ENCODE results near the gene TMEM150C. TPM values are rescaled to one million over a fixed set of nuclear protein-coding genes. Genes with fewer than 3 reads are reported as not detected.

Gene TMEM150C
- total RNA-seq = not detected

- H3K4me1 Mint-ChIP-seq = peaks cover 12% of the 10 kb centered on the region
- CTCF ChIA-PET = no interaction called here
- H3K4me3 Mint-ChIP-seq = peak within 1 kb of the TSS; percentile 52
- peaks cover 2% of the 10 kb centered on the region for H3K36me3 Mint-ChIP-seq
- no peaks in the 10 kb centered on the region for H3K9me3 Mint-ChIP-seq (ENCODE audit: low read depth)
- ATAC-seq = peak; percentile 30
- H3K27ac Mint-ChIP-seq = peak within 1 kb of the TSS; percentile 53
- H3K27me3 Mint-ChIP-seq = peaks cover 64% of the 10 kb centered on the region
- DNase-seq = no peak
These were observed at the start of gene TMEM150C for GRCh38 chr4:82561786-82562563. Gene TMEM150C, minus strand, starts transcription at chr4:82561988. Its CDS starts 57,331 bp downstream, at chr4:82504657.

GRCh38 chr4:82611527-82611926 lies 49.7 kb upstream of the TMEM150C start:
- Mint-ChIP-seq H3K4me1 (no peaks in the 10 kb centered on the region), H3K36me3 (no peaks in the 10 kb centered on the region), H3K27me3 (peaks cover 5% of the 10 kb centered on the region), H3K27ac (no peak overlapping the region), H3K9me3 (ENCODE audit: low read depth) (no peaks in the 10 kb centered on the region), H3K4me3 (no peak overlapping the region)
- DNase-seq (no peak), ATAC-seq (no peak)
- CTCF ChIA-PET = no interaction called here

- no peaks in the 10 kb centered on the region for H3K9me3 Mint-ChIP-seq (ENCODE audit: low read depth)
- CTCF ChIA-PET = no interaction called here
- no peak for DNase-seq
- no peak for ATAC-seq
- no peaks in the 10 kb centered on the region for H3K36me3 Mint-ChIP-seq
- H3K4me1 Mint-ChIP-seq = no peaks in the 10 kb centered on the region
- no peak overlapping the region for H3K27ac Mint-ChIP-seq
- H3K4me3 Mint-ChIP-seq = no peak overlapping the region
- H3K27me3 Mint-ChIP-seq = peaks cover 5% of the 10 kb centered on the region
These were observed 48.3 kb upstream of the TMEM150C start for GRCh38 chr4:82610041-82610440.

- CTCF ChIA-PET = no interaction called here
- no peaks in the 10 kb centered on the region for H3K4me1 Mint-ChIP-seq
These were observed 44.8 kb upstream of the TMEM150C start for GRCh38 chr4:82606622-82607021.

GRCh38 chr4:82604522-82604921 lies 42.7 kb upstream of the TMEM150C start:
- Mint-ChIP-seq H3K4me1 (no peaks in the 10 kb centered on the region), H3K27me3 (peaks cover 3% of the 10 kb centered on the region), H3K27ac (no peak overlapping the region), H3K9me3 (ENCODE audit: low read depth) (no peaks in the 10 kb centered on the region), H3K4me3 (no peak overlapping the region), H3K36me3 (no peaks in the 10 kb centered on the region)
- no peak for ATAC-seq
- no peak for DNase-seq
- CTCF ChIA-PET = no interaction called here

More at GRCh38 chr4:82606622-82607021, 44.8 kb upstream of the TMEM150C start:
- Mint-ChIP-seq H3K27ac (no peak overlapping the region), H3K27me3 (peaks cover 3% of the 10 kb centered on the region), H3K4me3 (no peak overlapping the region), H3K36me3 (no peaks in the 10 kb centered on the region), H3K9me3 (ENCODE audit: low read depth) (no peaks in the 10 kb centered on the region)
- DNase-seq (no peak), ATAC-seq (no peak)

- CTCF ChIA-PET = no interaction called here
- no peak overlapping the region for H3K27ac Mint-ChIP-seq
- H3K4me3 Mint-ChIP-seq = no peak overlapping the region
- H3K9me3 Mint-ChIP-seq (ENCODE audit: low read depth) = no peaks in the 10 kb centered on the region
- ATAC-seq = no peak
- no peaks in the 10 kb centered on the region for H3K4me1 Mint-ChIP-seq
- no peaks in the 10 kb centered on the region for H3K36me3 Mint-ChIP-seq
- DNase-seq = no peak
- peaks cover 8% of the 10 kb centered on the region for H3K27me3 Mint-ChIP-seq
These were observed 39.6 kb upstream of the TMEM150C start for GRCh38 chr4:82601242-82602015.

- peaks cover 12% of the 10 kb centered on the region for H3K27me3 Mint-ChIP-seq
- H3K36me3 Mint-ChIP-seq = no peaks in the 10 kb centered on the region
- ATAC-seq (no peak), DNase-seq (no peak)
- H3K4me3 Mint-ChIP-seq = no peak overlapping the region
- H3K27ac Mint-ChIP-seq = no peak overlapping the region
- H3K9me3 Mint-ChIP-seq (ENCODE audit: low read depth) = no peaks in the 10 kb centered on the region
- H3K4me1 Mint-ChIP-seq = no peaks in the 10 kb centered on the region
- CTCF ChIA-PET = no interaction called here
These were observed 37.5 kb upstream of the TMEM150C start for GRCh38 chr4:82599336-82599735.

GRCh38 chr4:82594456-82594855 lies 32.7 kb upstream of the TMEM150C start:
- Mint-ChIP-seq H3K4me3 (no peak overlapping the region), H3K27me3 (peaks cover 35% of the 10 kb centered on the region), H3K4me1 (no peaks in the 10 kb centered on the region), H3K27ac (no peak overlapping the region), H3K36me3 (no peaks in the 10 kb centered on the region), H3K9me3 (ENCODE audit: low read depth) (no peaks in the 10 kb centered on the region)
- CTCF ChIA-PET = no interaction called here
- ATAC-seq (no peak), DNase-seq (no peak)

GRCh38 chr4:82593411-82593810 lies 31.6 kb upstream of the TMEM150C start:
- Mint-ChIP-seq H3K36me3 (no peaks in the 10 kb centered on the region), H3K27ac (no peak overlapping the region)

GRCh38 chr4:82592639-82593038 lies 30.9 kb upstream of the TMEM150C start:
- no peak overlapping the region for H3K27ac Mint-ChIP-seq
- CTCF ChIA-PET = no interaction called here

More at GRCh38 chr4:82593411-82593810, 31.6 kb upstream of the TMEM150C start:
- CTCF ChIA-PET = no interaction called here
- peaks cover 35% of the 10 kb centered on the region for H3K27me3 Mint-ChIP-seq
- H3K4me3 Mint-ChIP-seq = no peak overlapping the region
- no peak for DNase-seq
- no peaks in the 10 kb centered on the region for H3K4me1 Mint-ChIP-seq
- no peak for ATAC-seq
- H3K9me3 Mint-ChIP-seq (ENCODE audit: low read depth) = no peaks in the 10 kb centered on the region

GRCh38 chr4:82591592-82591991 lies 29.8 kb upstream of the TMEM150C start:
- H3K4me1 Mint-ChIP-seq = no peaks in the 10 kb centered on the region
- H3K36me3 Mint-ChIP-seq = no peaks in the 10 kb centered on the region
- H3K27ac Mint-ChIP-seq = no peak overlapping the region
- ATAC-seq = no peak
- peaks cover 29% of the 10 kb centered on the region for H3K27me3 Mint-ChIP-seq
- CTCF ChIA-PET = no interaction called here
- no peak for DNase-seq
- H3K9me3 Mint-ChIP-seq (ENCODE audit: low read depth) = no peaks in the 10 kb centered on the region
- H3K4me3 Mint-ChIP-seq = no peak overlapping the region

More at GRCh38 chr4:82592639-82593038, 30.9 kb upstream of the TMEM150C start:
- H3K4me1 Mint-ChIP-seq = no peaks in the 10 kb centered on the region
- no peak for DNase-seq
- H3K27me3 Mint-ChIP-seq = peaks cover 35% of the 10 kb centered on the region
- H3K36me3 Mint-ChIP-seq = no peaks in the 10 kb centered on the region
- no peaks in the 10 kb centered on the region for H3K9me3 Mint-ChIP-seq (ENCODE audit: low read depth)
- ATAC-seq = no peak
- no peak overlapping the region for H3K4me3 Mint-ChIP-seq

GRCh38 chr4:82589756-82590155 lies 28.0 kb upstream of the TMEM150C start:
- Mint-ChIP-seq H3K36me3 (no peaks in the 10 kb centered on the region), H3K27me3 (peaks cover 28% of the 10 kb centered on the region), H3K27ac (no peak overlapping the region), H3K4me3 (no peak overlapping the region), H3K9me3 (ENCODE audit: low read depth) (no peaks in the 10 kb centered on the region), H3K4me1 (no peaks in the 10 kb centered on the region)
- ATAC-seq (no peak), DNase-seq (no peak)
- CTCF ChIA-PET = no interaction called here

GRCh38 chr4:82588771-82589270 lies 27.0 kb upstream of the TMEM150C start:
- H3K9me3 Mint-ChIP-seq (ENCODE audit: low read depth) = no peaks in the 10 kb centered on the region
- ATAC-seq = no peak
- DNase-seq = no peak
- CTCF ChIA-PET = interaction anchor here (0.7 kb wide), 1 partner anchor 150 kb away, joined by 3 read pairs; no protein-coding TSS in a partner anchor
- H3K4me1 Mint-ChIP-seq = no peaks in the 10 kb centered on the region
- no peak overlapping the region for H3K27ac Mint-ChIP-seq
- no peak overlapping the region for H3K4me3 Mint-ChIP-seq
- H3K36me3 Mint-ChIP-seq = no peaks in the 10 kb centered on the region
- peaks cover 28% of the 10 kb centered on the region for H3K27me3 Mint-ChIP-seq

Measured in activated CD8-positive, alpha-beta memory T cell treated with anti-CD3 and anti-CD28 coated beads, Interleukin-2, amount 10 ng/mL, durations not matched to agents 7 days and 5 days (primary cell).